ENCODE measurements around the gene SREBF2. TPM values are rescaled to one million over a fixed set of nuclear protein-coding genes. Genes with fewer than 3 reads are reported as not detected.
"Not testable (repeated sequence)": the region's sequence is repeated elsewhere in the genome, so short reads cannot be mapped to it uniquely, and the experiment has no call there.

SREBF2 gene
- total RNA-seq, 1 donor from 2014 or later: 206 TPM

DNA sequence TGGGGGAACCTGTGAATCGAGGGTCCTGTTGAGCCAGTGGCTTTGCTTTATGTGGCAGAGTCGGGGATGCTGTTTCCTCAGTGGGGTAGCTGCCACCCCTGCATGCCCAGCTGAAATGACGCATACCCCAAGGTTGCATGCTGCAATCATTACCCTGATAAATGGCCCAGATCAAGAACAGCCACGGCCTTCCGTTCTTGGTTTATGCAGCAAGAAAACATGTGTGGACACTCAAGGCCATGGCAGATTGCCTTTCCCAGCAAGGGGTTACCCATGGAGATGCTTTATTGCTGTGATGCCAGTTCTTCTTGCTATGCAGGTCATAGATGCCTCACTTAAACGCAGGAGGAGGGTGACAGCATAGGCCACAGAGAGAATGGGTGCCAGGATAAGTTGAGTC, 14.3 kb upstream of the SREBF2 start:
- no peak for ATAC-seq
- DNase-seq (ENCODE audit: low spot score): no peak
- intact Hi-C loops (cut with DNase I): loop anchor here (2.0 kb wide), 1 partner anchor 122 kb away; no protein-coding TSS in a partner anchor

DNA sequence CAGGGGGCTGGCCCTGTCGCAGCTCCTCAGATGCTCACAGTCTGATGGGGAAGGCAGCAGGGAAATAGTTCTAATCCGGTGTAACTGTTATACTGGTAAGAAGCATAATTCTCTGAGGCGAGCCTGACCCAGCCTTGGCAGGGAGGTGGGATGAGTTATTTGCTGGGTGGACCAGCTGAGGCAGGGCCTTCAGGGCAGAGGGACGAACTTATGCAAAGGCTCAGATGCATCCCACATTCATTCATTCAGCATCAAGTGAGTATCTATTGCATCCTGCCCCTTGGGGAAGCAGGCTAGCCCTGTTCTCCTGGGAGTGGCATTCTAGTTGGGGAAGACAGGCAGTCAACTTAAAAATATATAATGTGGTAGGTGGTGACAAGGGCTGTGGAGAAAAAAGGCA, 13.6 kb upstream of the SREBF2 start:
- intact Hi-C loops (cut with DNase I): loop anchor here (2.0 kb wide), 1 partner anchor 122 kb away; no protein-coding TSS in a partner anchor
- DNase-seq (ENCODE audit: low spot score): no peak
- ATAC-seq: no peak

DNA sequence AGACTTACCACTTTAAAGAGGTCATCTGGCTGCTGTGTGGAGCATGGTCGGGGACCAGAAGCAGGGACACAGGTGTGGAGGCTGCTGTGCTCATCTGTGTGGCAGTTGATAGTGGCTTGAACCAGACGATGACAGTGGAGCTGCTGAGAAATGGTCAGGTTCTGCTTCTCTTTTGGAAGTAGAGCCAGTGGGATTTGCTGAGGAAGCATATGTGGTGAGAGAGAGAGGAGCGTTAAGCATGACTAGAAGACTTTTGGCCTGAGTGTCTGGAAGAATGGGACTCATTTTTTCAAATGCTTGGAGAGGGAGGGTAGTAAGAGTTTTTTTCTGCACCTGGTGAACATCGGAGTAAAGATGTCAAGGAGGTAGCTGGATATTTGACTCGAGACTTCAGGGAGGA, 12.5 kb upstream of the SREBF2 start:
- intact Hi-C loops (cut with DNase I): no loop called here
- ATAC-seq (no peak), DNase-seq (ENCODE audit: low spot score) (no peak)

DNA sequence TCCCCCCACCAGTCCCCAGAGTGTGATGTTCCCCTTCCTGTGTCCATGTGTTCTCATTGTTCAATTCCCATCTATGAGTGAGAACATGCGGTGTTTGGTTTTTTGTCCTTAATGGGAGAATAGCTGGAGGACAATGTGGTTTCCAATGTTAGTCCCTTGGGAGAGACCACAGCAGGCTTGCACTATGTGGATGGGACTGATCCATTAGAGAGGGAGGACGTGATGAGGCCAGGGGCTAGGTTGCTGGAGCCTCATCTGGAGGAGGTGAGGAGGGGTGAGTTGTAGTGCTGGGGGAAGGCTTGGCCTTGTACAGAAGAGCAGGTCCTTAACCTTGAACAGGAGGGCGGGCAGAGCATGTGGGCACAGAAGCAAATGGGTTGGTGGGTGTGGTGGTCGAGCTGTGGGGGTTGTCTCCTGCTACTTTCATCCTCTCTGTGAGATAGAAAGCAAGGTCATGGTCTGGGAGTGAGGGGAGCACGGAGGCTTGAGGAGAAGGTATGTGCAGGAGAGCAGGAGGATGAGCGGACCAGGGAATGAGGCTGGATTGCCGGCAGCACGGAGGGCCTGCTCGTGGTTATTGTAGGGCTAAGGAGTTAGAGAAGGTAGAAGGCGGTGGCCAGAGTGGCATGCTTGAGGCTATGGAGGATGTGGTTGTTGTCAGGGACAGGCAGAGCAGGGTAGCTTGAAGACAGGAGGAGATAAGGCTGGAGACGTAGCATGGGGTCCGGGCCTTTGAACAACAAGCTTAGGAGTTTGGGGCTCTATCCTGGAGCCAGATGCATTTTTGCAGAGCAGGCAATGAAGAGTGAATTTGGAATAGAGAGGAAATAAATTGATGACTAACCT, 11.2 kb upstream of the SREBF2 start:
- ATAC-seq (no peak), DNase-seq (ENCODE audit: low spot score) (no peak)
- intact Hi-C loops (cut with DNase I): no loop called here

DNA sequence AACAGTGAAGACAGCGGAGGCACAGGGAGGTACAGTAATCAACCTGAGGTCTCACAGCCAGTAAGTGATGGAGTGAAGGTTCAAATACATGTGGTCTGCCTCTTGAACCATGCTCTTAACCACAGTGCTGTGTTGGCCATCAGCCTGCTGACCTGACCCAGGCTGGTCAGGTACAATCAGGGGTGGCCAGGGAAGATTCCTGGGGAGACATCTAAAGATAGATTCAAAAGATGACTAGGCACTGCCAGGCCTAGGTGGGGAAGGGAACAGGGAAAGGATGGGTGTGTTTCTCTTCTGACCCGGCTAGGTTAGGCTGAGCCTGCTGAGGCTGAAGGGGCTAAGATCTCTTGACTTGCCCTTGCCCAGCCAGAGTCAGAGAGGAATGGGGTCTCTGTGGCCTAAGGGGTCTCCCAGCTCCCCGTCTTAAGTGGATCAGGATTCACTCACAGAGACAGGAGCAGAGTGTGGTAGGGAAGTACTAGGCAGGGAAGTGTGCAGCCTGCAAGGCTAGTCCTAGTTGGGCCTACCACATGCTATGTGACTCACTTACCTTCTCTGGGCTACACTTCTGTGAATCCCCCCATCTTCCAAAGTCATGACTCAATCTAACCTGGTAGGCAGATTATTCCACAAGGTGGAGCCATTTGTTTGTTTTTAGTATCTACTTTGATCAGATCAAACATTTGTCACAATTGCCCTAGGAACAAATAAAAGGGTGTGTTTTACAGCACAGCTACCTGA, 10.4 kb upstream of the SREBF2 start:
- ATAC-seq (peak; percentile 55), DNase-seq (ENCODE audit: low spot score) (no peak)
- intact Hi-C loops (cut with DNase I): no loop called here

DNA sequence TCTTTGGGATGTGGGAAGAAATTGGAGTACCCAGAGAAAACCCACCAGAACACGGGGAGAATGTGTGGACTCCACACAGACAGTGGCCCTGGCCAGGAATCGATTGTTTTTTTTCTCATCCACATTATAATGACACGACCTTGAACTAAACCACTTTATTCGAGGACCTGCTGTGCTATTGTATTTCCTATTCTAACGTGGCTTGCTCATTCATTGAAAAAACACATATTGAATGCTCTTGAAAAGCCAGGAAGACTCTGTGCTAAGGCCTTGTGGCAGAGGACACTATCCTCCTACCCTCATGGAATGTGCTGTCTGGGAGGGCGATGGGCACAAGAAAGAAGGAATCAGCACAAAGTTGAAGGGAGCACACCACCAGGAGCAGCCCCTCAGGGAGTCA, 9.1 kb upstream of the SREBF2 start:
- no peak for DNase-seq (ENCODE audit: low spot score)
- ATAC-seq: no peak
- intact Hi-C loops (cut with DNase I): no loop called here

DNA sequence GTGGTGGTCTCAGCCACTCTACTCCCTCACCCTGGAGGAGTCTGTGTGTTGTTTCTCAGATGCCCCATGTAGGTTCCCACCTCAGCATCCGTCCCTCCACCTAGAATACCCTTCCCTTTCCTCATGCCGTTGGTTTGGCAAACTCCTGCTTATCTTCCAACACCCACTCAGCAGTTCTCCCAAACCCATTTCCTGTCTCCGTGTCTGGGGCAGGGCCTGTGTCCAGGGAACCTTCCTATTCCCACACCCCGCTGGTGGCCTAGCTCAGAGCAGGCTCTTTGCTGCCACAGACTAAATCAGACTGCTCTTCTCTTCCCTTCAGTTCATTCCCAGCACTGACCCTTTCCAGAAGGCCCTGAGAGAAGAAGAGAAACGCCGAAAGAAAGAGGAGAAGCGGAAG, 7.5 kb upstream of the SREBF2 start:
- no peak for DNase-seq (ENCODE audit: low spot score)
- no peak for ATAC-seq
- intact Hi-C loops (cut with DNase I): no loop called here

DNA sequence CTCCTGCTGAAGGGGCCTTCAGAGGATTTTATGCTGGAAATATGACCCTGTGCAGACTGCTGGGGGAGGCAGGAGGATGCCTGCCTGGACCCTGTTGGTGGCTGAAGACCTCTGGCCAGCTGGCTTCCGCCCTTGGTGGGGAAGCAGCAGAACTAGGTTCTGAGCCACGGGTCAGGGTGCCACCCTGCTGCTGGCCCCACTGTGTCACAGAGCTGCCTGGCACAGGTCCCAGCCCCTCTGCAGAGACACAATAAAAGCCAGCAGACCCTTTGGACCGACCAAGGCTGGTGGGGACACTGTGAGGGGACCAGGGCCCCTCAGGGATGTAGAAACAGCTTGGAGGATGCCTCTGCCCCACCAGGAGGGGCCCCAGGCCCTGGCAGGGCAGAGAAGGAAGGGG, 6.9 kb upstream of the SREBF2 start:
- DNase-seq (ENCODE audit: low spot score) (no peak), ATAC-seq (no peak)
- intact Hi-C loops (cut with DNase I): no loop called here

DNA sequence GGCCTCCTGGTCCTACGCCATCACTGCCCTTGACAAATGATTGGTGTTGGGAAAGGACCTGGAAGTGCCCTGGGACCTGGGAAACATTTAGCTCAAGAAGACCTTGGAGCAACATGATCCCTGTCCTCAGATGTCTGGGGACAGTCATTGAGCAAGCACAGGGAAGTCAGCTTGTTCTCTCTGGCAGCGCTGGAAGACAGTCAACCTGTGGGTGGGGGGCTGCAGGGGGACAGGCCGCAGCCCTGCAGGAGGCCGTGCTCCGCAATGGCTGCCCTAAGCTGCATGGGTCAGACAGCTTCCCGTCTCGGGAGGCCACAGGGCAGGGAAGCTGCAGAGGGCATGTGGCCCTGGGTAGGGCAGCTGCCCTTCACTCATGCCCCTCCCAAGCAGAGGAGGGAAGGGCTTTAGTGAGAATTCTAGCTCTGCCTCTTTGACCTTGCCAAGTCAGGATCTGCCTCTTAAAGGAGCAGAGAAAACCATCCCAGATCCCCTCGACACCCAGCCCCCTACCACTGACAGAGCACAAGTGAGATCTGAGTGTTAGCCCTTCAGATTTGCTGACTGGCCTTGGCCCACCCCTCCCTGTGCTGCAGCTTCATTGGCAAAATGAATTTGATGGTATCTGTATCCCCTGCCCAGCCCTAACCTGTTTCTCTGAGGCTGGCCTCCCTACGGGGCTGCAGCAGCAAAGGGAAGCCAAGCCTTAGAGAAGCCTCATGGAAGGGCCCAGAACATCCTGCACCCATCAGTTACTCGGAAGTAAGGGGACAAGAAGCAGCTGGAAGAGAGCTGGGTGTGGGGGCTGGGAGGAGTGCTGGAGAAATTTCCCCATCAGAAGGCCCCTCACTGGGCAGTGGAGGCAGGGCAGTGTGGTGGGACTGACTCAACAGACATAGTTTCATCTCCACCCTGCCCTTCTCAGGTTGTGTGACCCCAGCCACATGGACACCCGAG, 6.2 kb upstream of the SREBF2 start:
- ATAC-seq (peak; percentile 45), DNase-seq (ENCODE audit: low spot score) (no peak)
- intact Hi-C loops (cut with DNase I): no loop called here

DNA sequence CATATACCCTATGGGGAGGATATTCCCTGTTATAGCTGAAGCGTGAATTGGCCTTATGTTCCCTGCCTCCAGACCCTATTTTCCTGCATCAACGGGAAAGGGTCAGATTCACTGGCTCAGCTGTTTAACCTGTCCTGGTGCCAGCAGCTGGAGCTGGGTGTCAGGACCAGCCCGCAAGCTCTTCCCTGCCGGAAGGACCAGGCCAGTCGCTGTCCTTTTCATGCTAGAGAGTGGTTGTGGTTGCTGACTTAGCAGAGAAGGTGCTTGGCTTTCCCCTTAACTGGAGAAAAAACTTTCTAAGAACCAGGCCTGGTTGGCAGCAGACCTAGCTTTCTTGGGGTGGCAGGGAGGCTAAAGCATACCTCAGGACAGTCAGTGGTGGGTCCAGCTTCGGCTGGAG, 5.2 kb upstream of the SREBF2 start:
- DNase-seq (ENCODE audit: low spot score) (no peak), ATAC-seq (no peak)
- intact Hi-C loops (cut with DNase I): no loop called here

DNA sequence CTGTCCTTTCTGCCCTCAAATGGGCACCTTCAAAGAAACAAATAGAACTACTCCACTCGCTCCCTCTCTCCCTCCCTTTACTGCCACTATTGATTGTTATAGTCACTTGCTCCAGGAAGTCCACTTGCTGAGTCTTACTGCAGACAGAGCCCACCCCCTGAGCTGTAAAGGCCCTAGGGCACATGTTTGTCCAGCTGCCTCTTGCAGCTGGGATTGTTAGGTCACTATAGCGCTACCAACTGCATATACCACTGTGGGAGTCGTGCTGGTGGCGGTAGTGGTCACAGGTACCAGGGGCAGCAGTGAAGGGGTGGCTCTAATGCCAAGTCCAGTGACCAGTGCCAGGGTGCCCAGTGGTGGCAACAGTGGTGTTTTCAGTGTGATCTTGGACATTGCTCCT, 4.4 kb upstream of the SREBF2 start:
- ATAC-seq (no peak), DNase-seq (ENCODE audit: low spot score) (no peak)
- intact Hi-C loops (cut with DNase I): no loop called here

DNA sequence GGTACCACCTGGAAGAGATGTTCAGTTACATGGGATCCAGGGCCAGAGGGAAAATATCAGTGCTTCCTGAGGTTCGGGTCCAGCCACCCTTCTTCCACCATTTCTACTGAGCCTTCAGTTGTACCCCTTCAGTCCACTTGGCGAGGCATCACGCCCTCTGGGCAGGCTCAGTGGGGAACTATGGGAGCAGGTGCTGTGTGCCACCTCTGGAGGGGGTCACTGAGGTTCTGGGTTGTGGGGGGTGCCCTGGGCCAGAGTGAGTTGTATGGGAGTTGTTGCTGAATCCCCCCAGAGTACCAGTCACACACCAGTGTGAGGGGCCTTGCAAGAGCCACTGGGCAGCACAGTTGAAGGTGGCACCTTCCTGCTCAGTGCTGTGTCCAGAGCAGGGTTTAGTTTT, 2.7 kb upstream of the SREBF2 start:
- no peak for ATAC-seq
- intact Hi-C loops (cut with DNase I): no loop called here
- no peak for DNase-seq (ENCODE audit: low spot score)

DNA sequence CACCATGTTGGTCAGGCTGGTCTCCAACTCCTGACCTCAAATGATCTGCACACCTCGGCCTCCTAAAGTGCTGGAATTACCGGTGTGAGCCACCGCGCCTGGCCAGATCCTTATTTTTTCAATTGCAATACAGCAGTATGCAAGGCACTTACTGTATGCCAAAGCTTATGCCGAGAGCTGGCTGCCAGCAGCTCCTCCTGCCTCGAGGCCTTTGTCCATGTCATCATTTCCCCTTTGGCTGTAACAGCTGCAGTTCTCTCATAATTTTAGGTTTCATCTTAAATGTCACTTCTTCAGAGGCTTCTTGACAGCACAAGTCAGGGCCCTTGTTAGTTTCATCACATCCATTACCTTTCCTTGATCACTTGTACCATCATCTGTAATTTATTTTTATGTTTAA, 1.5 kb upstream of the SREBF2 start:
- DNase-seq (ENCODE audit: low spot score): no peak
- no peak for ATAC-seq
- intact Hi-C loops (cut with DNase I): no loop called here

DNA sequence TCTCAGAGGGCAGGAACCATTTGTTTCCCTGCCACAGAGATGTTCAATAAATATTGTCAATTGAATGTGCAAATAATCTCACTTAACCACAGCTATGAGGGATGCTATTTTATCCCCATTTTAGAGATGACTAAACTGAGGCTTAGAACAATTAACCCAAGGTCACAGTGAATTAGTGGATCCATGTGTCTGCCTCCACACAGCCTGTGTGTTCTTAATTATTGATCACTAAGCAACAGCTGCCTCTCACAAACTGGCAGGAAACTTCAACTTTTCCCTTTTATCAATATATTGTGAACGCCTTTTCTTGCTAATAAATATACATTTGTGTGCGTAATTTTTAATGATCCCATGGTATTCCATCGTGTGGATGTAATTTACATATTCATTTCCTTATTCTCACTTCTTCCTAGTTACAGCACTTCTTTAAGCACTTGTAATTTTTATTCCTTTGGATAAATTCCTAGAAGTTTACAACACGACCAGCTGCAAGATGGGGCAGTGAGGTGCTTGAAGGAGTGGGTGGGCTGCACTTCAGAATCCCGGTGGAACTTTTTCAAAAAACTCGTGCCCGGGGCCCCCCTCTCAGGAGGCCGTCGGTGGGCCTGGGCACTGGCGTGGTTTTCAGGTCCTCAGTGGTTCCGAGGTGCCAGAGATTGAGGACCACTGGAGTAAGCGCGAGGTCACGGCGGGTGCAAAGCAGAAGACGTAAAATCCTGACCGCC, 915 bp upstream of the SREBF2 start:
- ATAC-seq (no peak), DNase-seq (ENCODE audit: low spot score) (no peak)
- intact Hi-C loops (cut with DNase I): no loop called here

DNA sequence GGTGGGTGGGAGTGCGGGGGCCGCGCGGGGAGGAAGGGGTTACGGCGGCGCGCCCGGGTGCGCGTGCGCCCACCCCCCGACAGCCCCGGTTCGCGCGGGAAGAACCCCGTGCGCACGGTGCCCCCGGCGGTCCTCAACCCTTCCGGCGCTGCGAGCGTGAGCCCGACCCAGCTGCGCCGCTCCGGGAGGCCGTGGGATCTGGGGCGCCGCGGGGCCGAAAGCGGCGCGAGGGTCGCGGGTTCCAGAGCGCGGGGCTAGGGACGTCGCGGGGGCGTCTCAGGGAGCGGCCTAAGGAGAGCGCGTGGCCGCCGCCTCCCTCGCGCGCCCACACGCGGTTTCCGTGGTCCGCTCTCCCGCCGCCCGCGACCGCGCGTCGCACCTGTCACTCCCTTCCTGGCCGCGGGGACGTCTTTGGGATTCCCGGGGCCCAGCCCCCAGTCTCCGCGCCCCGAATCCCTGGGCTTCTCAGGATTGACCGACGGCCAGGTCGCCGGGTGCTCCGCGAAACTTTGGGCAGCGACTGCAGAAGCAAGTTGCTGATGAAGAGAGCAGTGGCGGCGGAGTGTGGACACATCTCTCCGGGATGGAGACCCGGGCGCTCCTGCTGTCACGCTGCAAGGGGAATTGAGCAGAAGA, 582 bp downstream of the SREBF2 start:
- DNase-seq (ENCODE audit: low spot score): peak; percentile 78
- no peak for ATAC-seq
- intact Hi-C loops (cut with DNase I): no loop called here

DNA sequence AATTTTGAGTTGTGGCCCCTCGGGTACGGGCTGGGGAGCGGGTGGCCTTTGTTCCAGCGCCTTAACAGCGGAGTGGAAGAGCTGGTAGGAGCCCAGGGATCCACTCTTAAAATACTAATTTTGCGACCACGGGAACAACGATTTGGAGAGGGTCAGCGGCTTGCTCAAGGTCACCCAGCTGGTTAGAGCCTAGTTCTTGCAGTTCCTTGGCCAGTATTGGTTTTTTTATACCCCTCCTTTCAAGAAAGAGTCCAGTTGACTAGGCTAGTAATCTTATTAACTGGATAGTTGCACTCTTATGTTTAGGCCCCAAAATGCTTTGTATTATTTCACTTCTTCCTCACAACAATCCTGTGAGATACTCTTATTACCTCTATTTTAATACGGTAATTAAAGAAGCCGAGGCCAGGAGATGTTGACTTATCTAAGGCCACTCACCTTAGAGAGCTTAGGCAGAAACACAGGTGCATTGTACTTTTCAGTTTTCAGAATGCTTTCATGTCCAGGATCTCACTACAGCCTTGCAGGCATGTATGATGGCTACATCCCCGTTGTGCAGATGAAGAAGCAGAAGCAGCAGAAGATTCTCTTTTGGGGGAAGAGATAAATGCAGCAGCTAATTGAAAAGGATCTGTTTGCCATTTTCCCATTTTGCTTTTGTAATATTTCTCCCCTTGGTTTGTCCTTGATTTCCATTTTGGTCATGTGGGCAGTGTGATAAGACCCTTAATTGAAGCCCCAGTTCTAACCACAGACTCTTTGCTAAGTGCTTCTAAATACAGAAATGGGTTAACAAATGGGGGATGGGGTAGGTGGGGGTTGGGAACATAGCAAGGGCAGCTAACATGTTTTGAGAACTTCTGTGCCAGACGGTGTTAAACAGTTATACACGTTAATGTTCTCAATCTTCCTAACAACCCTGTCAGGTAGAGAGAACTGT, 1.4 kb downstream of the SREBF2 start:
- intact Hi-C loops (cut with DNase I): no loop called here
- ATAC-seq: no peak
- DNase-seq (ENCODE audit: low spot score): no peak

DNA sequence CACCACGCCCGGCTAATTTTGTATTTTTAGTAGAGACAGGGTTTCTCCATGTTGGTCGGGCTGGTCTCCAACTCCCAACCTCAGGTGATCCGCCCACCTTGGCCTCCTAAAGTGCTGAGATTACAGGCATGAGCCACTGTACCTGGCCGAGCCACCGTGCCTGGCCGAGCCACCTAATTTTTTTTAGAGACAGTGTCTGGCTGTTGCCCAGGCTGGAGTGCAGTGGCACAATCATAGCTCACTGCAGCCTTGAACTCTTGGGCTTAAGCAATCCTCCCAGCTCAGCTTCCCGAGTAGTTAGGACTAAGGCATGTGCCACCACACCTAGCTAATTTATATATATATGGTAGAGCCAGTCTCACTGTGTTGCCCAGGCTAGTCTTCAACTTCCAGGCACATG, 2.6 kb downstream of the SREBF2 start:
- DNase-seq (ENCODE audit: low spot score); ATAC-seq; intact Hi-C loops (cut with DNase I): not testable (repeated sequence)

Data from sciatic nerve (tissue), 2 donors.